B cell (primary cell): ENCODE measurements around the gene ZC2HC1B. TPM values are rescaled to one million over a fixed set of nuclear protein-coding genes. Genes with fewer than 3 reads are reported as not detected.

Experiments
- ATAC-seq: fragments of 200-7000 bp; cut with Tn5 transposase; one replicate; pipeline ENCODE4 v1.10.0; 2021; ENCODE audit warnings: low read depth, mild to moderate bottlenecking, moderate number of reproducible peaks, moderate library complexity
- CTCF ChIA-PET: fragments of 350-600 bp; sonication (Branson Sonifier 250); formaldehyde crosslinking; loops from one replicate; lab custom pipeline; 2021; ENCODE audit warnings: antibody characterized with exemption, inconsistent platforms; lab: Charles Lee
- POLR2A ChIA-PET: fragments of 350-600 bp; sonication (Branson Sonifier 250); formaldehyde crosslinking; loops from one replicate; lab custom pipeline; 2021; ENCODE audit warnings: antibody characterized with exemption; lab: Charles Lee
- DNase-seq: peaks from one replicate; pipeline ENCODE4 v3.0.0; 2013
- H2AFZ ChIP-seq: 2 replicates; pipeline ENCODE4 v1.6.1; 2012; ENCODE audit warnings: mild to moderate bottlenecking, low read depth, low read length; ENCODE audit not compliant: insufficient read depth, poor library complexity, severe bottlenecking
- H3K27ac ChIP-seq, 2 donors: 1 replicate in 1 of 2; 2 replicates in 1 of 2; pipeline ENCODE4 v1.5.1; 2012 to 2013; ENCODE audit warnings: low read length in 2 of 2, mild to moderate bottlenecking in 2 of 2, moderate library complexity in 1 of 2
- H3K27me3 ChIP-seq, 4 experiments: fragments of 200-600 bp in 1 of 4; sonication (generic) in 1 of 4; replicated peaks in 1 of 4; 1 replicate in 2 of 4; 2 replicates in 2 of 4; pipeline versions ENCODE4 v1.6.1 to v1.7.0; 2013 to 2016; ENCODE audit warnings: low read length in 3 of 4, mild to moderate bottlenecking in 2 of 4, mixed read lengths in 1 of 4, moderate library complexity in 1 of 4; ENCODE audit not compliant: insufficient read depth in 4 of 4, control insufficient read depth in 3 of 4; ENCODE audit errors: control extremely low read depth in 1 of 4
- H3K36me3 ChIP-seq, 2 experiments: replicated peaks in 1 of 2; 1 replicate in 1 of 2; 2 replicates in 1 of 2; pipeline versions ENCODE4 v1.6.1 to v1.7.1; 2013; ENCODE audit warnings: low read length in 1 of 2; ENCODE audit not compliant: insufficient read depth in 2 of 2, control insufficient read depth in 1 of 2; ENCODE audit errors: control extremely low read depth in 1 of 2, extremely low read depth in 1 of 2
- H3K4me1 ChIP-seq, 2 donors: fragments of 200-600 bp in 1 of 2; sonication (generic) in 1 of 2; 1 replicate in 1 of 2; 2 replicates in 1 of 2; pipeline versions ENCODE4 v1.5.1 to v1.6.1; 2013 to 2017; ENCODE audit warnings: low read length in 2 of 2; ENCODE audit not compliant: control insufficient read depth in 2 of 2, insufficient read depth in 2 of 2
- H3K4me2 ChIP-seq: replicated peaks from 2 replicates; pipeline ENCODE3; 2012; ENCODE audit warnings: mild to moderate bottlenecking, low read depth, low read length; ENCODE audit not compliant: poor library complexity, severe bottlenecking
- H3K4me3 ChIP-seq, 5 experiments: fragments of 200-600 bp in 1 of 5; sonication (generic) in 1 of 5; 1 replicate in 3 of 5; 2 replicates in 2 of 5; pipeline versions ENCODE4 v1.5.1 to v1.7.0; 2011 to 2016; ENCODE audit warnings: low read length in 4 of 5, mild to moderate bottlenecking in 4 of 5, low read depth in 2 of 5, control low read depth in 1 of 5, moderate library complexity in 1 of 5; ENCODE audit not compliant: insufficient read depth in 1 of 5; ENCODE audit errors: control extremely low read depth in 1 of 5, extremely low read depth in 1 of 5
- H3K79me2 ChIP-seq: fragments of 200-600 bp; sonication (generic); one replicate; pipeline ENCODE4 v1.6.0; 2016; ENCODE audit warnings: low read length; ENCODE audit not compliant: control insufficient read depth, insufficient read depth
- H3K9ac ChIP-seq: fragments of 200-600 bp; sonication (generic); 2 replicates; pipeline ENCODE4 v1.6.1; 2017; ENCODE audit warnings: mild to moderate bottlenecking, low read length, moderate library complexity
- H3K9me3 ChIP-seq, 3 donors: one replicate each; pipeline versions ENCODE4 v1.6.1 to v1.7.1; 2013; ENCODE audit warnings: low read length in 2 of 3; ENCODE audit not compliant: control insufficient read depth in 2 of 3, insufficient read depth in 1 of 3; ENCODE audit errors: control extremely low read depth in 1 of 3
- H4K20me1 ChIP-seq: 2 replicates; pipeline ENCODE4 v1.6.0; 2012; ENCODE audit warnings: mild to moderate bottlenecking, low read length; ENCODE audit not compliant: insufficient read depth, control insufficient read depth, poor library complexity, severe bottlenecking
- H3K27ac Mint-ChIP-seq: one replicate; pipeline ENCODE4 v1.8.0; 2021; ENCODE audit warnings: mixed read lengths
- H3K27me3 Mint-ChIP-seq: one replicate; pipeline ENCODE4 v1.8.0; 2021; ENCODE audit warnings: mixed read lengths
- H3K4me1 Mint-ChIP-seq: one replicate; pipeline ENCODE4 v1.8.0; 2021; ENCODE audit warnings: mixed read lengths
- H3K4me3 Mint-ChIP-seq: one replicate; pipeline ENCODE4 v1.8.0; 2021; ENCODE audit warnings: mixed read lengths
- H3K9me3 Mint-ChIP-seq: one replicate; pipeline ENCODE4 v1.8.0; 2022; ENCODE audit warnings: mixed read lengths; ENCODE audit not compliant: insufficient read depth
- EZH2 ChIP-seq: IDR thresholded peaks from 2 replicates; pipeline ENCODE4 v1.6.1; 2012; ENCODE audit warnings: borderline replicate concordance, low read depth, mild to moderate bottlenecking, moderate library complexity, low read length; ENCODE audit not compliant: insufficient read depth, poor library complexity, severe bottlenecking
- WGBS: methylation state at CpG from one replicate; pipeline ENCODE4 v1.1.5; 2013; ENCODE audit warnings: missing lambda C conversion rate; ENCODE audit not compliant: insufficient coverage; 5-methylcytosine and 5-hydroxymethylcytosine counted together
- intact Hi-C: fragments of 100-400 bp; cut with micrococcal nuclease; formaldehyde crosslinking; loops from one replicate; pipeline ENCODE4 v1.10.0; 2022
- polyA plus RNA-seq: library from polyadenylated mRNA; depleted of rRNA; stranded (reverse); fragments of >200 nt; gene quantifications from 2 replicates; pipeline ENCODE4 v1.2.3, GENCODE V29; 2012
- total RNA-seq, 2 donors: library from RNA; stranded (reverse); fragments of 120-200 nt in 1 of 2; gene quantifications; 1 replicate in 1 of 2; 2 replicates in 1 of 2; pipeline versions ENCODE4 v1.2.3 to v1.2.4, GENCODE V29; 2013 to 2022
- TF ChIP-seq, protein P1 (sequence below): fragments of 200-600 bp; IDR thresholded peaks from one replicate; pipeline ENCODE4 v1.8.0; 2022; ENCODE audit warnings: antibody characterized with exemption, mild to moderate bottlenecking

ZC2HC1B gene
- total and polyA plus RNA-seq, 2 donors (not counting 1 experiment from before 2014, with no cell fraction given): 0.51 to 0.84 TPM

DNA sequence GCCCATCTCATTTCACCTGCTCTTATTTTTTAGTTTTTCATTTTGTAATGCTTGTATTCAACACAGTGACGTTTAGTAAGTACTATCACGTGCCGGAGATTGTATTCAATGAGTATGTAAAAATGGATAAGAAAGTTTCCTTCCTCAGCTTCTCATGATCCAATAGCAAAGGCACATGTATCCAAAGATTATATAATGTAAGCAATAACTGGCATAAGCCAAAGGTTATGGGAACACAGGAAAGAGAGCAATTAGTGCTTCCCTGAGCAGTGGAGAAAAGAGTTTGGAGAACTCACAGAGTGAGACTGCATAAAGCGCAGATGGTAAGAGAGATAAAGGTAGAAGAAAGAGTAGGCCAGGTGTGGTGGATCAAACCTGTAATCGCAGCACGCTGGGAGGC lies 42.9 kb upstream of the ZC2HC1B start:
- intact Hi-C loops: no loop called here
- Histone ChIP-seq H3K4me2 (no peak overlapping the region), H3K4me1 (no peaks in the 10 kb centered on the region), H3K27ac (no peak overlapping the region), H4K20me1 (no peaks in the 10 kb centered on the region), H3K27me3 (no peaks in the 10 kb centered on the region), H2AFZ (no peak overlapping the region), H3K4me3 (no peak overlapping the region), H3K79me2 (no peaks in the 10 kb centered on the region), H3K9ac (no peak overlapping the region), H3K9me3 (no peaks in the 10 kb centered on the region), H3K36me3 (no peaks in the 10 kb centered on the region)
- DNase-seq: no peak
- Mint-ChIP-seq H3K4me3 (no peak overlapping the region), H3K9me3 (no peaks in the 10 kb centered on the region), H3K4me1 (no peaks in the 10 kb centered on the region), H3K27ac (no peak overlapping the region), H3K27me3 (no peaks in the 10 kb centered on the region)
- CTCF ChIA-PET: no interaction called here
- ATAC-seq: no peak
- WGBS: 88% methylated on average over 1 of the region's 6 CpGs
- TF ChIP-seq, protein P1, sequence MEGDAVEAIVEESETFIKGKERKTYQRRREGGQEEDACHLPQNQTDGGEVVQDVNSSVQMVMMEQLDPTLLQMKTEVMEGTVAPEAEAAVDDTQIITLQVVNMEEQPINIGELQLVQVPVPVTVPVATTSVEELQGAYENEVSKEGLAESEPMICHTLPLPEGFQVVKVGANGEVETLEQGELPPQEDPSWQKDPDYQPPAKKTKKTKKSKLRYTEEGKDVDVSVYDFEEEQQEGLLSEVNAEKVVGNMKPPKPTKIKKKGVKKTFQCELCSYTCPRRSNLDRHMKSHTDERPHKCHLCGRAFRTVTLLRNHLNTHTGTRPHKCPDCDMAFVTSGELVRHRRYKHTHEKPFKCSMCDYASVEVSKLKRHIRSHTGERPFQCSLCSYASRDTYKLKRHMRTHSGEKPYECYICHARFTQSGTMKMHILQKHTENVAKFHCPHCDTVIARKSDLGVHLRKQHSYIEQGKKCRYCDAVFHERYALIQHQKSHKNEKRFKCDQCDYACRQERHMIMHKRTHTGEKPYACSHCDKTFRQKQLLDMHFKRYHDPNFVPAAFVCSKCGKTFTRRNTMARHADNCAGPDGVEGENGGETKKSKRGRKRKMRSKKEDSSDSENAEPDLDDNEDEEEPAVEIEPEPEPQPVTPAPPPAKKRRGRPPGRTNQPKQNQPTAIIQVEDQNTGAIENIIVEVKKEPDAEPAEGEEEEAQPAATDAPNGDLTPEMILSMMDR: no peak
- no peak for TF ChIP-seq EZH2
- POLR2A ChIA-PET: no interaction called here

DNA sequence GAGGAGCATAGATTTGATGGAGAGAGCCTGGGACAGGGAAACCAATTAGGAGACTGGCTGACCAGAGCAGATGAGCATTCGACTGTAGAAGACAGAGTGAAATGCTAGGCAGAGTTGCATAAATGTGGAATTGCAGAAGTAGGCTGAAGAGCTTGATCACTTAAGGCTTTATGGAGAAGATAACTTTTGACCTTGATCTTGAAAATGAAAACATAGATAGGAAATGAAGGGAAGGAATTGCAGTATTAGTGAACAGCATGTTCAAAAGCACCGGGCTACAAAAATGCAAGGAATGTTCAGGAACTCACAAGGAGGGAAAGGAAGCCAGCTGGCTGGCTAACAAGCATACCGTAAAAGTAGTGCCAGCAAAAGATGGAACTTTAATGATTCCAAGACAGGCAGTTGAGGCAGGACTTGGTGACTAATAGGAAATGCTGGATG lies 41.7 kb upstream of the ZC2HC1B start:
- H3K9me3 Mint-ChIP-seq: no peaks in the 10 kb centered on the region

More for the DNA sequence above, 41.7 kb upstream of the ZC2HC1B start:
- Histone ChIP-seq H4K20me1 (no peaks in the 10 kb centered on the region), H3K36me3 (no peaks in the 10 kb centered on the region), H3K27me3 (no peaks in the 10 kb centered on the region), H3K9ac (no peak overlapping the region), H3K4me3 (no peak overlapping the region), H2AFZ (no peak overlapping the region), H3K79me2 (no peaks in the 10 kb centered on the region), H3K27ac (no peak overlapping the region), H3K4me1 (no peaks in the 10 kb centered on the region), H3K4me2 (no peak overlapping the region), H3K9me3 (no peaks in the 10 kb centered on the region)
- intact Hi-C loops: no loop called here
- Mint-ChIP-seq H3K4me3 (no peak overlapping the region), H3K27ac (no peak overlapping the region), H3K4me1 (no peaks in the 10 kb centered on the region), H3K27me3 (no peaks in the 10 kb centered on the region)
- CTCF ChIA-PET: no interaction called here
- POLR2A ChIA-PET: no interaction called here
- WGBS: 94% methylated on average over 3 of the region's 3 CpGs
- no peak for ATAC-seq
- no peak for DNase-seq
- TF ChIP-seq EZH2: no peak
- TF ChIP-seq, protein P1: no peak
